ENCODE results near the gene HPS6. TPM values are rescaled to one million over a fixed set of nuclear protein-coding genes. Genes with fewer than 3 reads are reported as not detected.

The HPS6 gene
- total RNA-seq, 1 donor from 2014 or later, result 33.4 TPM

- no peak for DNase-seq (ENCODE audit: low read depth)
- no peak for TF ChIP-seq CTCF (IDR thresholded peaks at IDR 0.05; ENCODE audit: insufficient read depth, low read length, severe bottlenecking)
- no peak for FAIRE-seq
- H3K4me3 ChIP-seq (ENCODE audit: low read depth, low read length), result peak overlapping the region; percentile 72
- peaks cover 25% of the 10 kb centered on the region for H3K36me3 ChIP-seq (ENCODE audit: control insufficient read depth, insufficient read depth, low read length)
- H3K27me3 ChIP-seq (ENCODE audit: control insufficient read depth, insufficient read depth, low read length), result no peaks in the 10 kb centered on the region
Observed at GRCh38 chr10:102113956-102114857, 49.1 kb downstream of the HPS6 start.

DNA sequence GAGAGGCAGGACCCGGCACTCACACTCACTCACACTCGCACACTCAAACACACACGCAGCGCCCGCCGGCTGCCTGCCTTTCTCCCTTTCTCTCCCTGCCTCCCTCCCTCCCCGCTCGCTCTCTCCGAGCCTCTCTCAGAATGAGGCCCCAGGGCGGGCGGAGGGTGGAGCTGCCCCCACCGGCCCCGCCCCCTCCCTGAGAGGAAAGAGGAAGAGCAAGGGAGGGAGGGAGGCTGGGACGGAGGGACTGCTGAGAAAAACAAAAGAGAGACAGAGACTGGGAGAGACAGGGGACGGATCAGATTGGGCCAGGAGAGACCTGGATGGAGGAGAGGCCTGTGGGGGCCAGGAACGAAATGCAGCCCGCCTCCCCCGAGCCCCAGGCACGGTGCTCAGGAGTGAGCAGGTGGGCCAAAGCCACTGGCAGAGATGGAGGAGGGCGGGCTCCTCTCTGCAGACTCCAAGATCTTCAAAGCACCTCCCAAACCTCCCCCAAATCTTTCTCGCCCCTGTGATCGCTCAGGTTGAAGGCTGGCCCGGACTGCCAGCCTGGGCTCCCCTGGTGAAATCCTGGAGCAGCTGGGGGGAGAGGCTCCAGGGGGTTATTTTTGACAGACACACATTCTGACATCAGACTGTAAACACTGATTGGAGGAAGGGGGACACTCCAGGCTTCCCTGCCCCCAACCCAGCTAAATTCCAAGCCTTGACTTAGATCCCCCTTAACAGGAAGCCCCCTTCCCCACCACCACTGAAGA lies 49.9 kb downstream of the HPS6 start:
- FAIRE-seq, result no peak
- no peak for TF ChIP-seq CTCF (IDR thresholded peaks at IDR 0.05; ENCODE audit: insufficient read depth, low read length, severe bottlenecking)

GRCh38 chr10:102115775-102116174 lies 50.6 kb downstream of the HPS6 start:
- DNase-seq (ENCODE audit: low read depth) (no peak), FAIRE-seq (no peak)
- Histone ChIP-seq H3K4me3 (ENCODE audit: low read depth, low read length) (no peak overlapping the region), H3K27me3 (ENCODE audit: control insufficient read depth, insufficient read depth, low read length) (no peaks in the 10 kb centered on the region), H3K36me3 (ENCODE audit: control insufficient read depth, insufficient read depth, low read length) (peaks cover 11% of the 10 kb centered on the region)
- no peak for TF ChIP-seq CTCF (IDR thresholded peaks at IDR 0.05; ENCODE audit: insufficient read depth, low read length, severe bottlenecking)

More for the DNA sequence above, 49.9 kb downstream of the HPS6 start:
- H3K36me3 ChIP-seq (ENCODE audit: control insufficient read depth, insufficient read depth, low read length), result peaks cover 18% of the 10 kb centered on the region
- DNase-seq (ENCODE audit: low read depth), result peak; percentile 52
- H3K4me3 ChIP-seq (ENCODE audit: low read depth, low read length), result peak overlapping the region; percentile 72
- H3K27me3 ChIP-seq (ENCODE audit: control insufficient read depth, insufficient read depth, low read length), result no peaks in the 10 kb centered on the region

DNA sequence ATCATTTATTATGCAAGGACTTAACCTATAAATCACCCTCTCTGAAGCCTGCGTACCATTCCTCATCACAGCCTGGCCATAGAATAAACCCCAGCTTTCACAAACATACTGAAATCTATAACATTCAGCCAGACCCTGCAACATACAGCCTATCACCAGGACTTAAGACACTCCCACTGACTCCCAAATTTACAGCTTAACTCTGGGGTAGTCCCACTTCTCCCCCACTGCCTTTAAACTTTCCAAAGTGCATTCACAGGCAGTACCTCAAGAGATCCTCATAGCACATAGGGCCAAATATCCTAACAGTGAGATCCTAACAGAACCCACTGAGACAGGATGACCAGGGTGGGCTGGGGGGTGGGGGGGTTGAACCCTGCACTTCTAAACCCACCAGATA lies 51.5 kb downstream of the HPS6 start:
- Histone ChIP-seq H3K27me3 (ENCODE audit: control insufficient read depth, insufficient read depth, low read length) (no peaks in the 10 kb centered on the region), H3K4me3 (ENCODE audit: low read depth, low read length) (no peak overlapping the region), H3K36me3 (ENCODE audit: control insufficient read depth, insufficient read depth, low read length) (peaks cover 3% of the 10 kb centered on the region)
- TF ChIP-seq CTCF (IDR thresholded peaks at IDR 0.05; ENCODE audit: insufficient read depth, low read length, severe bottlenecking), result no peak
- DNase-seq (ENCODE audit: low read depth), result no peak
- FAIRE-seq, result no peak

Other genes with a start within 250 kb of the HPS6 start
- gene OGA, start 246.9 kb upstream of the HPS6 start, total RNA-seq, result 96.4 and 176 TPM in 2 replicates
- gene KCNIP2, start 221.5 kb upstream of the HPS6 start, total RNA-seq, result 0.51 TPM in 1 of 2 replicates, not detected in the other
- gene ARMH3, start 9.2 kb upstream of the HPS6 start, total RNA-seq, result 6.3 and 10.1 TPM in 2 replicates
- gene LDB1, start 55.0 kb downstream of the HPS6 start, total RNA-seq, result 30.0 and 37.3 TPM in 2 replicates
- 7.8 and 10.0 TPM in 2 replicates for gene PPRC1, start 67.7 kb downstream of the HPS6 start, total RNA-seq
- 56.3 and 56.6 TPM in 2 replicates for gene NOLC1, start 87.0 kb downstream of the HPS6 start, total RNA-seq
- gene ELOVL3, start 160.9 kb downstream of the HPS6 start, total RNA-seq, result not detected in 2 replicates
- not detected in 2 replicates for gene PITX3, start 176.2 kb downstream of the HPS6 start, total RNA-seq
- 8.7 and 12.7 TPM in 2 replicates for gene GBF1, start 180.2 kb downstream of the HPS6 start, total RNA-seq

Measured in bronchial epithelial cell (primary cell).